GM12878 (cell line): ENCODE measurements around the gene HECTD4. TPM values are rescaled to one million over a fixed set of nuclear protein-coding genes. Genes with fewer than 3 reads are reported as not detected.

Source experiments
- ATAC-seq: fragments of 200-7000 bp; cut with Tn5 transposase; 3 replicates; pipeline ENCODE4 v1.9.1; 2020; ENCODE audit warnings: mild to moderate bottlenecking, moderate library complexity
- BruUV-seq: library from RNA; stranded (reverse); fragments of 400-500 nt; replicated peaks from 2 replicates; lab custom pipeline; 2021; lab: Mats Ljungman, UMichigan
- CTCF ChIA-PET: fragments of 300-600 bp; sonication (Branson Sonifier 250); formaldehyde crosslinking; extraction: SDS; loops from one replicate; lab custom pipeline; 2021; ENCODE audit warnings: inconsistent platforms; lab: Yijun Ruan, JAX
- POLR2A ChIA-PET: fragments of 350-600 bp; formaldehyde crosslinking; extraction: SDS; loops from one replicate; lab custom pipeline; 2021; ENCODE audit warnings: inconsistent platforms; lab: Charles Lee
- RAD21 ChIA-PET: fragments of 300-600 bp; sonication (Branson Sonifier 250); formaldehyde crosslinking; loops from one replicate; lab custom pipeline; 2023; ENCODE audit warnings: antibody characterized with exemption; ENCODE audit not compliant: unreplicated experiment; lab: Charles Lee
- SMC1A ChIA-PET: fragments of 300-600 bp; sonication (Branson Sonifier 250); formaldehyde crosslinking; loops from one replicate; lab custom pipeline; 2023; ENCODE audit not compliant: unreplicated experiment, uncharacterized antibody; lab: Charles Lee
- DNase-seq: peaks from one replicate; pipeline ENCODE4 v3.0.0-alpha.2; 2011; ENCODE audit warnings: low read depth, low spot score
- FAIRE-seq: peaks from 3 replicates; lab custom pipeline; 2011; peaks lifted over from hg19 to GRCh38; lab: Jason Lieb, UNC
- H2AFZ ChIP-seq: 2 replicates; pipeline ENCODE4 v1.6.0; 2011; ENCODE audit warnings: low read depth, low read length, control low read depth; ENCODE audit not compliant: control insufficient read depth
- H3K27ac ChIP-seq: 2 replicates; pipeline ENCODE4 v1.5.1; 2011; ENCODE audit warnings: control low read depth; ENCODE audit not compliant: control insufficient read depth, insufficient read depth
- H3K27me3 ChIP-seq, 2 experiments: replicated peaks in 1 of 2; 2 replicates each; pipeline versions ENCODE4 v1.6.0 to v1.6.1; 2011; ENCODE audit warnings: low read length in 1 of 2; ENCODE audit not compliant: control insufficient read depth in 2 of 2, insufficient read depth in 2 of 2
- H3K36me3 ChIP-seq, 2 experiments: 2 replicates each; pipeline ENCODE4 v1.5.1; 2011; ENCODE audit warnings: low read length in 1 of 2; ENCODE audit not compliant: control insufficient read depth in 2 of 2, insufficient read depth in 2 of 2
- H3K4me1 ChIP-seq: 2 replicates; pipeline ENCODE4 v1.6.1; 2011; ENCODE audit warnings: mild to moderate bottlenecking, low read length, moderate library complexity, mixed read lengths; ENCODE audit not compliant: control insufficient read depth, insufficient read depth
- H3K4me2 ChIP-seq: 2 replicates; pipeline ENCODE4 v1.6.0; 2011; ENCODE audit warnings: control low read depth; ENCODE audit not compliant: control insufficient read depth, insufficient read depth
- H3K4me3 ChIP-seq: fragments of 200-600 bp; sonication (generic); 2 replicates; pipeline ENCODE4 v1.5.1; 2016
- H3K79me2 ChIP-seq: 2 replicates; pipeline ENCODE4 v1.6.0; 2011; ENCODE audit warnings: low read length; ENCODE audit not compliant: control insufficient read depth, insufficient read depth
- H3K9ac ChIP-seq: 2 replicates; pipeline ENCODE4 v1.8.0; 2011; ENCODE audit warnings: low read length, control low read depth, mixed read lengths; ENCODE audit not compliant: control insufficient read depth, insufficient read depth
- H3K9me3 ChIP-seq: replicated peaks from 3 replicates; pipeline ENCODE4 v1.5.1; 2011; ENCODE audit warnings: mild to moderate bottlenecking, low read length; ENCODE audit not compliant: control insufficient read depth, insufficient read depth
- H4K20me1 ChIP-seq: 2 replicates; pipeline ENCODE4 v1.6.0; 2011; ENCODE audit not compliant: control insufficient read depth, insufficient read depth
- BRCA1 ChIP-seq: IDR thresholded peaks from 2 replicates; pipeline ENCODE4 v1.6.1; 2011; ENCODE audit warnings: low read depth, low read length, improper control_type of control experiment
- EED ChIP-seq: sonication (generic); IDR thresholded peaks from 2 replicates; pipeline ENCODE4 v1.6.1; 2016; ENCODE audit warnings: antibody characterized with exemption, low read depth
- MEF2A ChIP-seq: IDR thresholded peaks from 2 replicates; pipeline ENCODE4 v1.6.1; 2011; ENCODE audit warnings: low read depth, mild to moderate bottlenecking, low read length, moderate library complexity; ENCODE audit not compliant: insufficient read depth
- NR2C1 ChIP-seq: fragments of 450-650 bp; IDR thresholded peaks from 2 replicates; pipeline ENCODE4 v1.6.1; 2017; ENCODE audit warnings: antibody characterized with exemption, mild to moderate bottlenecking, moderate library complexity
- PML ChIP-seq: IDR thresholded peaks from 2 replicates; pipeline ENCODE4 v1.6.1; 2012; ENCODE audit warnings: low read length, inconsistent platforms
- SMAD5 ChIP-seq: IDR thresholded peaks from 2 replicates; pipeline ENCODE4 v1.6.1; 2016; ENCODE audit warnings: antibody characterized with exemption, low read depth
- SPI1 ChIP-seq: IDR thresholded peaks from 2 replicates; pipeline ENCODE4 v1.6.1; 2011; ENCODE audit warnings: low read depth, mild to moderate bottlenecking, low read length, moderate library complexity, borderline replicate concordance; ENCODE audit not compliant: insufficient read depth
- ZNF217 ChIP-seq: fragments of 450-650 bp; IDR thresholded peaks from 2 replicates; pipeline ENCODE4 v1.6.1; 2017; ENCODE audit warnings: antibody characterized with exemption, mild to moderate bottlenecking
- ZZZ3 ChIP-seq: IDR thresholded peaks from 2 replicates; pipeline ENCODE4 v1.6.1; 2011; ENCODE audit warnings: low read depth; ENCODE audit not compliant: control insufficient read depth, insufficient read length
- WGBS: methylation state at CpG from one replicate; pipeline ENCODE4 v1.1.6; 2016; ENCODE audit warnings: low lambda C conversion rate; ENCODE audit not compliant: insufficient replicate concordance, insufficient coverage; ENCODE audit errors: missing lambda C conversion rate; 5-methylcytosine and 5-hydroxymethylcytosine counted together
- in situ Hi-C: fragments of 300-500 bp; cut with MboI; formaldehyde crosslinking; loops from 9 replicates; pipeline ENCODE4 v1.14.3; 2018; ENCODE audit warnings: mixed read lengths
- intact Hi-C: fragments of 100-400 bp; cut with micrococcal nuclease; formaldehyde crosslinking; loops from one replicate; pipeline ENCODE4 v1.14.2; 2022; ENCODE audit not compliant: unreplicated experiment
- polyA plus RNA-seq, 11 experiments: library from polyadenylated mRNA; depleted of rRNA in 4 of 11; unstranded in 6 of 11; stranded (reverse) in 5 of 11; fragments of >200 nt; fragmentation: Nextera tagmentation in 4 of 11; fragmentation: Illumina TruSeq in 1 of 11; extraction: Ambion mirVana in 4 of 11; extraction: Trizol in 1 of 11; gene quantifications; 1 replicate in 1 of 11; 2 replicates in 10 of 11; pipeline versions ENCODE4 v1.2.1 to v1.2.3, GENCODE V29; 2011 to 2016; ENCODE audit warnings: inconsistent platforms in 2 of 11, missing spikeins in 2 of 11, low read depth in 1 of 11
- total RNA-seq, 4 experiments: library from RNA; depleted of rRNA in 3 of 4; stranded (reverse); fragments of >200 nt in 3 of 4; fragmentation: Illumina TruSeq in 1 of 4; extraction: Trizol in 1 of 4; gene quantifications; 2 replicates each; pipeline versions ENCODE4 v1.2.1 to v1.2.3, GENCODE V29; 2013 to 2021

Gene HECTD4
- total and polyA plus RNA-seq, 10 of the 15 experiments (the other 5 are each of a cell fraction or from before 2014, with no cell fraction given), result 5.8 to 43.9 (median 17.9) TPM

DNA sequence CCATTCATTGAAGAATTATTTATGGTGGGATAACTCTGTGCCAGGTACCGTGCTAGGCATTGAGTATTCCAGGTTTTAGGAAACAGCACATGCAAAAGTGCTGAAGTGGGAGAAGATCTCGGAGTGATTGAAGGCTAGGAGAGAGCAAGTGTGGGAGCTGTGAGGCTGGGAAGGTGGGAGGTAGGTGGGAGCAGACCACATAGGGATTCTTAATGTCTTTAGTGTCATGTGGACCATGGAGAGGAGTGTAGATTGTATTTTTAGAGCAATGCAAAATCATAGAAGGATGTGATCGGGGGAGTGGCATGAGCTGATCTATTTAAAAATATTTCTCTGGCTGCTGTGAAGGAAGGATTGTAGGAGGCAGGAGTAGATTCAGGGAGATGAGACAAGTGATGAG is 41.9 kb upstream of the HECTD4 start:
- no TSS peak for BruUV-seq
- no peak for DNase-seq
- POLR2A ChIA-PET, result no interaction called here
- 0 out of 2 replicates have a peak overlapping the region, but pooled peaks have one; percentile 54 for H3K4me2 ChIP-seq
- H3K36me3 ChIP-seq, result peaks cover 0 to 2% of the 10 kb centered on the region in 2 experiments; a peak in 1 of 4 replicates
- H3K4me3 ChIP-seq, result no peak overlapping the region; the same call in 1 of the 2 replicates
- SMC1A ChIA-PET, result interaction anchor here (1.1 kb wide), 1 partner anchor 19 kb away, joined by 3 read pairs; no protein-coding TSS in a partner anchor
- H3K79me2 ChIP-seq, result peaks cover 72% of the 10 kb centered on the region
- FAIRE-seq, result no peak
- H2AFZ ChIP-seq, result no peak overlapping the region
- TF ChIP-seq NR2C1 (no peak), PML (no peak), EED (no peak), ZNF217 (no peak), BRCA1 (no peak), MEF2A (no peak), SPI1 (no peak), ZZZ3 (no peak), SMAD5 (no peak)
- in situ Hi-C loops, result no loop called here
- H3K9me3 ChIP-seq, result no peaks in the 10 kb centered on the region
- WGBS, result 96% methylated on average over 3 of the region's 3 CpGs
- intact Hi-C loops, result no loop called here
- no peaks in the 10 kb centered on the region for H3K27me3 ChIP-seq
- no peak for ATAC-seq
- no peak overlapping the region for H3K9ac ChIP-seq
- CTCF ChIA-PET, result interaction anchor here (0.6 kb wide), 2 partner anchors 22 to 69 kb away, joined by 3 to 5 read pairs; no protein-coding TSS in a partner anchor
- RAD21 ChIA-PET, result no interaction called here
- peaks cover 9% of the 10 kb centered on the region for H3K4me1 ChIP-seq
- no peak overlapping the region for H3K27ac ChIP-seq
- 0 out of 2 replicates have a peak, but pooled peaks cover 2% of the 10 kb centered on the region for H4K20me1 ChIP-seq
